GM13977 (cell line): ENCODE results near the gene TMUB1.

ENCODE experiments used
- DNase-seq: peaks from one replicate; pipeline ENCODE4 v3.0.0; 2012; ENCODE audit warnings: low spot score
- CTCF ChIP-seq: IDR thresholded peaks from 2 replicates; pipeline ENCODE4 v1.5.1; 2012; ENCODE audit warnings: mild to moderate bottlenecking, control low read depth; ENCODE audit not compliant: insufficient read depth; ENCODE audit errors: extremely low read depth, missing control alignments
- in situ Hi-C: fragments of 300-500 bp; cut with MboI; formaldehyde crosslinking; loops from one replicate; pipeline ENCODE4 v1.12.0; 2022; ENCODE audit warnings: low sequenced_read_pairs, low pct_unique_long_range_greater_than_20kb, mixed read lengths, inconsistent platforms; ENCODE audit not compliant: unreplicated experiment

The TMUB1 gene

DNA sequence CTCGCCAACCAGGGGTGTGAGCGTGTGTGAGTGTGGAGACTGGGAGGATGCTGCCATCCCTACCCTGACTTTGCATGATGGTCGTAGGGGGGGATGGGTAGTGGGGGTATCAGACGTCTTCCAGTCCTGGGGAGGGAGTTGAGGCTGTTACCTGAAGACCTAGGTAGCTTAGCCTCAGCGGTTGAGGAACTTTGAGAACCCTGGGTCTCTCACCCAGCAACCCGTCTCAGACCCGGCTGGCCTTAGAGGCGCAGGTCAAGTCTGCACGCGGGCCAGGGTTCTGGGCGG is 21.2 kb downstream of the TMUB1 start:
- in situ Hi-C loops, result no loop called here
- no peak for DNase-seq
- no peak for TF ChIP-seq CTCF

DNA sequence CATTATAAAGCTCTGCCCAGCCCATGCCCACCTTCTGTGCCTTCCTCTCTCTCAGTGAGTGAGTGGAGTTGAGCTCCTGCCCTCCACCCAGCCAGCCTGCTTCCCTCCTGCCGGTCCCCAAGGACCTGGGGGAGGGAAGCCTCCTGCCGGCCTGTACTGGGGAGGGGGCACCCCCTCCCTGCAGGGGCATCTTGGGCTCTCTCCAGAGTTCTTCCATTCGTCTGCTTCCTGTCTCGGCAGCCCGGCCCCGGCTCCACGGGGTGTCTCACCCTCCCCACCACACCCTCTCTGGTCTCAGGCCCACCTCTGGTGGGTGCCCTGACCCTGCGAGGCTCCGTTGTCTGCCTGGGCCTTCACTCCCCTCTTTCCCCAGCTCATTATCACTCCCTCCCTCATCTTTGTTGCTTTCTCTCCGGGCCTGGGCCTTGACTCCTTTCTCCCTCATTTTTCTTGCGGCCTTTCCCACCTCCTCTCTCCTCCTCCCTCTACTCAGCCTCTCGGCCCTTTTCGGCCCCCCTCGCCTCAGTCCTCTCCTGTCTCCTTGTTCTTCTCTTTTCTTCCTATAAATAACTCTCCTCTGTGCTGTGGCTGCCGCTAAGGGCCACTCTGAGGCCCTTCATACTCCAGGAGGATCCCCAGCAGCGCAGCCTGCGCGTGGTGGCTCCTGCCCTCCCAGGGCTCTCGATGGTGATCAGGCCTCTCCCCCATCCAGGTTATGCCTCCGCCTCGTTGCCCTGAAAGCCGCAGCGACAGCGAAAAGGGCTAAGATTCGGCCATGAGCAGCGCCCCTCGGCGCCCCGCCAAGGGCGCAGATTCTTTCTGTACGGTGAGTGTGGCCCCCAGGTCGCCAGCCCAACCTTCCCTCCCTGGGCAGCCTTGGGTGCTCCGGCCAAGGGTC is 21.8 kb downstream of the TMUB1 start:
- no peak for TF ChIP-seq CTCF
- in situ Hi-C loops, result no loop called here
- DNase-seq, result no peak

DNA sequence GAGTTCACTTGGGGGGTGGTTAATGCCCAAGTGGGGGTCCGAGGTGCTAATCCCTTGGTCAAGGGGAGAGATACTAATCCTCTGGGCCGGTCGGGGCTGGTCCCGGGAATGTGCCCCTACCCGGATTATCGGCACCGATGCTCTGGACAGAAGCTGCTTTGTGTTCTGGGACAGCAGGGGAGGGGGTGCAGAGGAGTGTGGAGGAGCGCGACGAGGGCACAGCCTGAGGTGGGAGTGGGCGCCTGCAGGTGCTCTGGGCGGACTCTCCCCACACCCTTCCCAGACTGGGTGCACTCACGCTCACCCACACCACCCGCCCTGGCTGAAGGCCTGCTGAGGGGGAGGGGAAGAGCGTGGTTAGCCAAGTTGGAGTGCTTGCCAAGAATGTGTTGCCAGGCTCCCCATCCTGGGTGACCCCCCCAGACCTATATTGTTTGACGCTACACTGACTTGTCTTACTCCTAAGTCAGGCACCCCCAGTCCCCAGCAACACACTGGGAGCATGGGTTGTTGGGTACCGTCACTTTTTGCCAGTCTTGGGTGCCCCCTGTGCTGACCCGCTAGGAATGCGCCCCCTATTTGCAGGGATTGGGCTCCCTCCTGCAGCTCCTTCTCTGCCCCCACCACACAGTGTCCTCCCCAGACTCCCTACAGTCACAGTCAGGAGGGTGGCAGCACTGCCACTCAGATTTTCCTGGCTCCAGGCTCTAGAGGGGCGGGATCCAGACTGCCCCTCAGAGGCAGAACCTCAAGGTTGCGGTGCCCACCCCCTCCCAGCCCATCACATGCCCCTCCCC is 22.7 kb downstream of the TMUB1 start:
- TF ChIP-seq CTCF, result no peak
- in situ Hi-C loops, result no loop called here
- no peak for DNase-seq

DNA sequence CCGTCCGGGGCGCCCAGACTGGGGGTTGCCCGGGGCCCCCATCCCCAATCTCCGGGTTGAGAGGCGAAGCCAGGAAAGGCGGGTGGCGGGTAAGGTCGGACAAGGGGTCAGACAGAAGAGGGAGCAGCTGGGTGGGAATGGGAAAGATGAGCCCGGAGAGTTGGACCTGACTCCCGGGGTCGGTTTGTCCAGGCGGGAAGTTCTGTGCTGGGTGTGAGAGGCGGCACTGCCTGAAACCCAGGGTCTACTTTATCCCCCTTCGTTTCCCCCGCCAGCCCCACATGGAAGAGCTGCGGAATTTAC is 23.2 kb downstream of the TMUB1 start:
- in situ Hi-C loops, result no loop called here
- no peak for DNase-seq
- TF ChIP-seq CTCF, result no peak

DNA sequence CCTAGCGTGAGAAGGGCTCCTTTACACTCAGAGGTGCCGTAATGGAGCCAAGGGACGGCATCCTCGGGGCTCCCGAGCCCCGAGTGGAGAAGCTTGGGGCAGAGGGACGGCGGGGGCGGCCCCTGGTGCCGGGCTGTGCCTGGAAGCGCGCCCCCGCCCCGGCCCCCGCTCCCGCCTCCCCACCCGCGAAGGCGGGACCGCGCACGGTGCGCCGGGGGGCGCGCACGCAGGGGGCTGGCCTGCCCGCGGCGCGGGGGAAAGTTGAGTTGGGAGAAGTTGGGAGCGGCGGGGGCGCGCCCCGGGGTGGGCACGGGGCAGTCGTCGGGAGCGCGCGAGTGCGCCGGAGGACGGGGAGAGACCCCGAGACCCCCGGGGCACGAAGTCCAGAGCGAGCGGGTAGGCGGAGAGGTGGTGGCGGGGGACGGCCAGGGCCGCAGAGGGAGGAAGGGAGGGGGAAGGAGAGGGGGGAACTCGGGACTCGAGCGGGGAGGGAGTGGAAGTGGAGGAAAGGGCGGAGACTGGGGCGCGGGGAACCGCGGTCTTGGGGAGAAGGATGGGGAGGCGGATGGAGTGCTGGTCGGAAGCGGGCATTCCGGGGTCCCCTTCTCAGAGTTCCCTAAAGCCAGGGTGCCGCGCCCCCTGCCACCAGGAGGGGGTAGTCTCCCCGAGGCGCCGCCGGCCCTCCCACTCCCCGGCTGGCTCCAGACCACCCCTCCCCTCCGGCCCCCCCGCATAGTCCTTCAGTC is 23.8 kb downstream of the TMUB1 start, which contains the start of gene SLC4A2:
TSS of gene SLC4A2 (plus strand) at position 223 of the 746 bp plus-strand sequence. CDS start 2,399 bp downstream, outside the sequence.
- in situ Hi-C loops, result no loop called here
- DNase-seq, result peak; percentile 96
- peak; percentile 59 for TF ChIP-seq CTCF

- TF ChIP-seq CTCF, result no peak
- in situ Hi-C loops, result no loop called here
- no peak for DNase-seq
Measured at GRCh38 chr7:151058781-151059366, 24.4 kb downstream of the TMUB1 start.
